Measurements from ENCODE around the gene IL13. TPM values are rescaled to one million over a fixed set of nuclear protein-coding genes. Genes with fewer than 3 reads are reported as not detected.

IL13 gene
- total RNA-seq, 1 donor from 2014 or later, result not detected

DNA sequence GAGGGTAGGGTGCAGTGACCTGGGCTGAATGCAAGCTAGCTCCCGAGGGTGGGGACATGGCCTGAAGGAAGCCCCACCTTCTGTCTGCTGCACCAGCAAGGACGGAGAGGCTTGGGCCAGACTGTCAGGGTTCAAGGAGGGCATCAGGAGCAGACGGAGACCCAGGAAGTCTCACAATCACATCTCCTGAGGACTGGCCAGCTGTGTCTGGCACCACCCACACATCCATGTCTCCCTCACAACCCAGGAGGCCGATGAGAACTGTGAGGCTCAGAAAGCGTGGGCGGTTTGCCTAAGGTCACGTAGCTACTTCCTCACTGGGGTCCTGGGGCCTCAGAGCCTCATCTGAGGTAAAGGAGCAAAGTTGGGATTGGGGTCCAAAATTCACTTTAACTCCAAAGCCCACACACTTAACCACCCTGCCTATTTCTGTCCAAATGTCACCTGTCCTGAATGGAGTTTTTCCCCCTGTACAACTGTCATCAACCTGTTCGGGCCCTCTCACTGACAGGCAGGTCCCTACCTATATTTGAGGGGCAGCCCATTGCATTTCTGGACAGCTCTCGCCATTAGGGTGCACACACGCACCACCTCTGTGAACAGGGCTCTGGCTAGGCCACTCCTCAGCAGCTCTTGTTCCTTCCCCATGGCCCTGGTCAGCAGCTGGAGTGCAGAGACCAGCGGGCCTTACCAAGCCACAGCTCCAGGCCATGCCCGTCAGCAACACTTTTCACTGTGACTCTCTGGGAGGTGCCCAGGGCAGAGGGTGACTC, 3.4 kb downstream of the IL13 start:
- no peak overlapping the region for H3K27ac ChIP-seq

GRCh38 chr5:132662004-132662401, 4.0 kb downstream of the IL13 start:
- no peak for DNase-seq (ENCODE audit: low spot score)
- Histone ChIP-seq H4K20me1 (ENCODE audit: low read depth) (no peaks in the 10 kb centered on the region), H2AFZ (replicated peaks) (no peak overlapping the region), H3K9ac (no peak overlapping the region), H3K4me1 (no peaks in the 10 kb centered on the region), H3K27ac (no peak overlapping the region), H3K27me3 (peaks cover 8% of the 10 kb centered on the region), H3K79me2 (ENCODE audit: low read depth) (no peaks in the 10 kb centered on the region), H3F3A (ENCODE audit: low read depth) (no peaks in the 10 kb centered on the region), H3K4me3 (no peak overlapping the region), H3K9me3 (ENCODE audit: low read depth) (no peaks in the 10 kb centered on the region), H3K4me2 (no peak overlapping the region), H3K36me3 (no peaks in the 10 kb centered on the region)
- Mint-ChIP-seq H3K4me3 (no peak overlapping the region), H3K9me3 (no peaks in the 10 kb centered on the region), H3K36me3 (no peaks in the 10 kb centered on the region), H3K27ac (no peak overlapping the region), H3K27me3 (ENCODE audit: insufficient read depth, low read depth) (peaks cover 7% of the 10 kb centered on the region), H3K4me1 (peaks cover 22% of the 10 kb centered on the region)
- TF ChIP-seq EZH2phosphoT487 (IDR thresholded peaks at IDR 0.05), result no peak
- no peak for TF ChIP-seq CTCF (IDR thresholded peaks at IDR 0.05)
- no peak for TF ChIP-seq EZH2 (IDR thresholded peaks at IDR 0.05)

More for the DNA sequence above, 3.4 kb downstream of the IL13 start:
- no peaks in the 10 kb centered on the region for H3K36me3 Mint-ChIP-seq
- TF ChIP-seq CTCF (IDR thresholded peaks at IDR 0.05), result no peak
- TF ChIP-seq EZH2 (IDR thresholded peaks at IDR 0.05), result no peak
- TF ChIP-seq EZH2phosphoT487 (IDR thresholded peaks at IDR 0.05), result no peak
- H3K4me1 Mint-ChIP-seq, result peaks cover 22% of the 10 kb centered on the region
- H3F3A ChIP-seq (ENCODE audit: low read depth), result no peaks in the 10 kb centered on the region
- no peaks in the 10 kb centered on the region for H3K79me2 ChIP-seq (ENCODE audit: low read depth)
- H2AFZ ChIP-seq (replicated peaks), result no peak overlapping the region
- H3K9me3 Mint-ChIP-seq, result no peaks in the 10 kb centered on the region
- no peak overlapping the region for H3K4me3 ChIP-seq
- H3K4me1 ChIP-seq, result no peaks in the 10 kb centered on the region
- no peak overlapping the region for H3K4me2 ChIP-seq
- no peak overlapping the region for H3K4me3 Mint-ChIP-seq
- peaks cover 14% of the 10 kb centered on the region for H3K27me3 ChIP-seq
- peaks cover 13% of the 10 kb centered on the region for H3K27me3 Mint-ChIP-seq (ENCODE audit: insufficient read depth, low read depth)
- no peak for DNase-seq (ENCODE audit: low spot score)
- H3K9ac ChIP-seq, result no peak overlapping the region
- H3K9me3 ChIP-seq (ENCODE audit: low read depth), result no peaks in the 10 kb centered on the region
- no peaks in the 10 kb centered on the region for H4K20me1 ChIP-seq (ENCODE audit: low read depth)
- H3K27ac Mint-ChIP-seq, result peak overlapping the region; percentile 74
- no peaks in the 10 kb centered on the region for H3K36me3 ChIP-seq

DNA sequence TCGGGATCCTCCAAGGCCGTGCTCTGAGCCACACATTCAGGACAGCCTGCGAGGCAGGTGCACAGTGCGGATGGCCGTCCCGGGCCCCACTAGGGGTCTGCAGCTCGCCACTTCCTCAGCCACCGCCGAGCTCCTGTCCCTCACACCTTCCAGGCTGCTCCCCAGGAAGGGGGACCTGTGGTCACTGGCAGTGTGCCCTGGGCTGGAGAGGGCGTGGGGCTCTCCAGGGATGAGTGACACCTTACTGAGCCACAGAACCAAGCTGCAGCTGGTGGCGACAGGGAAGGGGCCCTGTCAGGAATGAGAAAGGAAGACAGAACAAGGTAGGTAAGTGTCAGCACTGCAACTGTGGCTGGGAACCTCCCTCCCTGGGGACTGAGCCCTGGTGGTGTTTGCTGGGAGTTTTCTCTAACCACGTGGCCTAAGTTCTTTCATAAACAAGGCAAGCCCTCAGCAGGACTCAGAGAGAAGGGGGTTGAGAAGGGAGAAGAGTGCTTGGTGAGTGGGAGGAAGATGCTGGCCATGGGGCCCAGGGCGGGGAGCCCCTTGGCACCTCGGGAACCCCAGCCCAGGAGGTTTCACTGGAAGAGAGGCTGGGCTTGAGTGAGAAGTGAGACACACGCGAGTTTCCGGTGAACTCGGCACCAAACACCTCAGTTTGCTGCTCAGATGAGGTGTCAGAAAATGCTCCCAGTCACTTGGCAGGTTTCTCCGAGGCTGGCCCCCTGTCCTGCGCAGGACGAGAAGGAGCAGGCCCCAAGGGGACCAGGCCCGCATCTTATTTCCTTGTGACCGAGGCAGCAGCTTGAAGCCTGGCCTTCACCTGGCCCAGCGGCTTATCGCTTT, 5.2 kb downstream of the IL13 start:
- Histone ChIP-seq H4K20me1 (ENCODE audit: low read depth) (no peaks in the 10 kb centered on the region), H3K79me2 (ENCODE audit: low read depth) (no peaks in the 10 kb centered on the region), H3K9me3 (ENCODE audit: low read depth) (no peaks in the 10 kb centered on the region), H3K4me3 (no peak overlapping the region), H3K4me2 (no peak overlapping the region), H3K36me3 (no peaks in the 10 kb centered on the region), H3F3A (ENCODE audit: low read depth) (no peaks in the 10 kb centered on the region), H3K27ac (no peak overlapping the region), H2AFZ (replicated peaks) (no peak overlapping the region), H3K27me3 (no peaks in the 10 kb centered on the region), H3K9ac (no peak overlapping the region), H3K4me1 (no peaks in the 10 kb centered on the region)
- TF ChIP-seq EZH2phosphoT487 (IDR thresholded peaks at IDR 0.05), result no peak
- no peak for TF ChIP-seq EZH2 (IDR thresholded peaks at IDR 0.05)
- no peak for TF ChIP-seq CTCF (IDR thresholded peaks at IDR 0.05)
- Mint-ChIP-seq H3K36me3 (no peaks in the 10 kb centered on the region), H3K4me1 (peaks cover 22% of the 10 kb centered on the region), H3K27ac (no peak overlapping the region), H3K4me3 (no peak overlapping the region), H3K27me3 (ENCODE audit: insufficient read depth, low read depth) (no peaks in the 10 kb centered on the region), H3K9me3 (no peaks in the 10 kb centered on the region)
- DNase-seq (ENCODE audit: low spot score), result no peak

Measured in neural progenitor cell (in vitro differentiated cells).